IPS-20b (cell line): ENCODE measurements around the gene TP73.

Experiments
- H3K27ac ChIP-seq: one replicate; pipeline ENCODE4 v1.5.1; 2013; ENCODE audit warnings: low read length
- H3K27me3 ChIP-seq: 2 replicates; pipeline ENCODE4 v1.6.1; 2013; ENCODE audit warnings: mild to moderate bottlenecking, low read length, inconsistent platforms; ENCODE audit not compliant: insufficient read depth
- H3K36me3 ChIP-seq: 2 replicates; pipeline ENCODE4 v1.6.1; 2013; ENCODE audit warnings: low read depth, mild to moderate bottlenecking, inconsistent platforms, low read length, moderate library complexity; ENCODE audit not compliant: insufficient read depth
- H3K4me1 ChIP-seq: 2 replicates; pipeline ENCODE4 v1.6.1; 2013; ENCODE audit warnings: mild to moderate bottlenecking, control low read depth, inconsistent platforms, low read length, moderate library complexity; ENCODE audit not compliant: insufficient read depth
- H3K4me3 ChIP-seq: 2 replicates; pipeline ENCODE4 v1.5.1; 2013; ENCODE audit warnings: mild to moderate bottlenecking, low read length, inconsistent platforms
- H3K9ac ChIP-seq: 2 replicates; pipeline ENCODE4 v1.6.1; 2013; ENCODE audit warnings: low read depth, mild to moderate bottlenecking, inconsistent platforms, low read length, moderate library complexity
- H3K9me3 ChIP-seq: 2 replicates; pipeline ENCODE4 v1.6.1; 2013; ENCODE audit warnings: mild to moderate bottlenecking, low read depth, low read length, inconsistent platforms; ENCODE audit not compliant: insufficient read depth

TP73 gene

GRCh38 chr1:3609769-3610526 lies 42.4 kb upstream of the TP73 start:
- H3K9me3 ChIP-seq = no peaks in the 10 kb centered on the region
- peaks cover 24% of the 10 kb centered on the region for H3K27me3 ChIP-seq
- H3K9ac ChIP-seq = peak overlapping the region; percentile 67; the same call in 1 of the 2 replicates
- H3K4me1 ChIP-seq = peaks cover 16% of the 10 kb centered on the region
- H3K36me3 ChIP-seq = no peaks in the 10 kb centered on the region
- H3K27ac ChIP-seq = no peak overlapping the region
- peak overlapping the region; percentile 74 for H3K4me3 ChIP-seq

- Histone ChIP-seq H3K36me3 (no peaks in the 10 kb centered on the region), H3K4me3 (peak overlapping the region; percentile 74), H3K27me3 (peaks cover 24% of the 10 kb centered on the region), H3K9me3 (no peaks in the 10 kb centered on the region), H3K4me1 (peaks cover 16% of the 10 kb centered on the region), H3K9ac (peak overlapping the region; percentile 67; the same call in 1 of the 2 replicates), H3K27ac (no peak overlapping the region)
Measured at GRCh38 chr1:3610527-3611169, 41.7 kb upstream of the TP73 start.

GRCh38 chr1:3611170-3612019 lies 40.9 kb upstream of the TP73 start, which contains the start of gene MEGF6:
Gene MEGF6, minus strand, starts transcription at chr1:3611508. Its CDS starts 240 bp downstream, at chr1:3611268.
- H3K27ac ChIP-seq = no peak within 1 kb of the TSS
- peak within 1 kb of the TSS; percentile 67; the same call in 1 of the 2 replicates for H3K9ac ChIP-seq
- H3K9me3 ChIP-seq = no peaks in the 10 kb centered on the region
- H3K36me3 ChIP-seq = no peaks in the 10 kb centered on the region
- H3K4me3 ChIP-seq = peak within 1 kb of the TSS; percentile 74
- H3K27me3 ChIP-seq = peaks cover 24% of the 10 kb centered on the region
- H3K4me1 ChIP-seq = peaks cover 16% of the 10 kb centered on the region

GRCh38 chr1:3612123-3612522 lies 40.2 kb upstream of the TP73 start:
- Histone ChIP-seq H3K4me3 (peak overlapping the region; percentile 54; the same call in 1 of the 2 replicates), H3K36me3 (no peaks in the 10 kb centered on the region), H3K4me1 (peaks cover 16% of the 10 kb centered on the region), H3K9me3 (no peaks in the 10 kb centered on the region), H3K27me3 (peaks cover 24% of the 10 kb centered on the region), H3K27ac (no peak overlapping the region), H3K9ac (no peak overlapping the region)

- Histone ChIP-seq H3K36me3 (no peaks in the 10 kb centered on the region), H3K9me3 (no peaks in the 10 kb centered on the region), H3K4me3 (no peak overlapping the region), H3K27me3 (peaks cover 27% of the 10 kb centered on the region), H3K9ac (no peak overlapping the region), H3K27ac (no peak overlapping the region), H3K4me1 (peaks cover 13% of the 10 kb centered on the region)
Measured at GRCh38 chr1:3614755-3615742, 37.3 kb upstream of the TP73 start.

GRCh38 chr1:3616861-3617260 lies 35.5 kb upstream of the TP73 start:
- Histone ChIP-seq H3K27me3 (peaks cover 26% of the 10 kb centered on the region), H3K9me3 (no peaks in the 10 kb centered on the region), H3K27ac (no peak overlapping the region), H3K36me3 (no peaks in the 10 kb centered on the region), H3K4me3 (no peak overlapping the region), H3K4me1 (peaks cover 12% of the 10 kb centered on the region), H3K9ac (no peak overlapping the region)

- peaks cover 12% of the 10 kb centered on the region for H3K4me1 ChIP-seq
- H3K4me3 ChIP-seq = no peak overlapping the region
- H3K9ac ChIP-seq = no peak overlapping the region
- peaks cover 16% of the 10 kb centered on the region for H3K27me3 ChIP-seq
- no peak overlapping the region for H3K27ac ChIP-seq
- H3K36me3 ChIP-seq = no peaks in the 10 kb centered on the region
- H3K9me3 ChIP-seq = no peaks in the 10 kb centered on the region
Measured at GRCh38 chr1:3617806-3618345, 34.4 kb upstream of the TP73 start.

- no peak overlapping the region for H3K9ac ChIP-seq
- H3K36me3 ChIP-seq = no peaks in the 10 kb centered on the region
- no peak overlapping the region for H3K4me3 ChIP-seq
- H3K9me3 ChIP-seq = no peaks in the 10 kb centered on the region
- no peak overlapping the region for H3K27ac ChIP-seq
- peaks cover 8% of the 10 kb centered on the region for H3K4me1 ChIP-seq
- peaks cover 11% of the 10 kb centered on the region; the same call in 1 of the 2 replicates for H3K27me3 ChIP-seq
Measured at GRCh38 chr1:3618531-3618880, 33.8 kb upstream of the TP73 start.

GRCh38 chr1:3618881-3619671 lies 33.2 kb upstream of the TP73 start:
- Histone ChIP-seq H3K9ac (no peak overlapping the region), H3K27me3 (peaks cover 17% of the 10 kb centered on the region; the same call in 1 of the 2 replicates), H3K27ac (no peak overlapping the region), H3K4me1 (peaks cover 6% of the 10 kb centered on the region), H3K36me3 (no peaks in the 10 kb centered on the region), H3K4me3 (no peak overlapping the region), H3K9me3 (no peaks in the 10 kb centered on the region)

- Histone ChIP-seq H3K27me3 (peaks cover 17% of the 10 kb centered on the region; the same call in 1 of the 2 replicates), H3K36me3 (no peaks in the 10 kb centered on the region), H3K4me1 (0 out of 2 replicates have a peak, but pooled peaks cover 1% of the 10 kb centered on the region), H3K4me3 (no peak overlapping the region), H3K9me3 (no peaks in the 10 kb centered on the region), H3K9ac (no peak overlapping the region), H3K27ac (no peak overlapping the region)
Measured at GRCh38 chr1:3620708-3621107, 31.6 kb upstream of the TP73 start.
